HG03378 (cell line): ENCODE data around the gene TRPV2.

Experiments used
- ATAC-seq: cut with Tn5 transposase; IDR thresholded peaks from one replicate; pipeline ENCODE4 v1.9.1; 2021; ENCODE audit warnings: mild to moderate bottlenecking, moderate library complexity; ENCODE audit not compliant: unreplicated experiment

The TRPV2 gene

GRCh38 chr17:16453493-16453851, 38.1 kb downstream of the TRPV2 start:
- no peak for ATAC-seq

- no peak for ATAC-seq
These were observed 40.8 kb downstream of the TRPV2 start for GRCh38 chr17:16455997-16456741.

GRCh38 chr17:16456742-16457316, 41.5 kb downstream of the TRPV2 start:
- ATAC-seq, result no peak

DNA sequence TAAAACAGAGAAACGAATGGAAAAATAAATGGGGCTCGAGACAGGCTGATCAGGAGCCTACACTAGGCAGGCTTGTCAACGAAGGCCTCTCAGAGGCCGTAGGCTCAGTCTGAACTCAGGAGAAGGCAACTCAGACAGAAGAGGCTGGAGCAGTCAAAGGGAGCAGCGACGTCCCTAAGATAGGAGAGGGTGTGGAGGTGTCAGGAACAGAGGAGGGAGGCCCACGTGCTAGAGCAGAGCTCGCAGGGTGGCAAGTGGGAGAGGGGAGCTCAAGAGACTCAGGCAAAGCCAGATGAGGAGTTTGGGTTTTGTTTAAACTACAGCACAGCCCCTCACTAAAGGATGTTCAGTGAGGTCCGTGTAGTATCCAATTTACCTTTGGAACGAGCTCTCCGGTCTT, 43.9 kb downstream of the TRPV2 start:
- ATAC-seq, result no peak

DNA sequence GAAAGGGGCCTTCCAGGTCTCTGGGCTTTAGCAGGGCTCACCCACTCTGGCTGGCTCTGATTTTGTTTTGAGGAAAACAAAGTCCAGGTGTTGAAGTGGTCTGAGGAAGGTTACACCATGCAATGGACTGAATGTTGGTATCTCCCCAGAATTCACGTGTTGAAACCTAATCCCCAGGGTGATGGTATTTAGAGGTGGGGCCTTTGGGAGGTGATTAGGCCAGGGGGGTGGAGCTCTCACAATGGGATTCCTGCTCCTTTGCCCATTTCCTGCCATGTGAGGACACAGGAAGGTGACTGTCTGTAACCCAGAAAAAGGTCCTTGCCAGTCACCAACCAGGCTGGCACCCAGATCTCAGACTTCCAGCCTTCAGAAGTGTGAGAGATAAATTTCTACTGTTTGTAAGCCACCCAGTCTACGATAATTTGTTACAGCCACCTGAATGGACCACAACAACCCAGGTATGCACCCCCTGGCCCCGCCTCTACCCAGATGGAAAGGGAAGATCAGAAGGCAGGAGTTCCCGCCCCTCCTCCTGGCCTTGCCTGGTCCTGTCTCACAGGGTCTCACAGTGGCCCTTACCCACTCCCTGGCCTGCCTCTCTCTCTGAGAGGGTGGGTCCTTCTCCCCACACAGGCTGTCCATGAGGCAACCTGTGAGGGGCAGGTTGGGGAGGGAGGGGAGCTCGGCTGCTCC, 44.6 kb downstream of the TRPV2 start:
- ATAC-seq, result no peak

DNA sequence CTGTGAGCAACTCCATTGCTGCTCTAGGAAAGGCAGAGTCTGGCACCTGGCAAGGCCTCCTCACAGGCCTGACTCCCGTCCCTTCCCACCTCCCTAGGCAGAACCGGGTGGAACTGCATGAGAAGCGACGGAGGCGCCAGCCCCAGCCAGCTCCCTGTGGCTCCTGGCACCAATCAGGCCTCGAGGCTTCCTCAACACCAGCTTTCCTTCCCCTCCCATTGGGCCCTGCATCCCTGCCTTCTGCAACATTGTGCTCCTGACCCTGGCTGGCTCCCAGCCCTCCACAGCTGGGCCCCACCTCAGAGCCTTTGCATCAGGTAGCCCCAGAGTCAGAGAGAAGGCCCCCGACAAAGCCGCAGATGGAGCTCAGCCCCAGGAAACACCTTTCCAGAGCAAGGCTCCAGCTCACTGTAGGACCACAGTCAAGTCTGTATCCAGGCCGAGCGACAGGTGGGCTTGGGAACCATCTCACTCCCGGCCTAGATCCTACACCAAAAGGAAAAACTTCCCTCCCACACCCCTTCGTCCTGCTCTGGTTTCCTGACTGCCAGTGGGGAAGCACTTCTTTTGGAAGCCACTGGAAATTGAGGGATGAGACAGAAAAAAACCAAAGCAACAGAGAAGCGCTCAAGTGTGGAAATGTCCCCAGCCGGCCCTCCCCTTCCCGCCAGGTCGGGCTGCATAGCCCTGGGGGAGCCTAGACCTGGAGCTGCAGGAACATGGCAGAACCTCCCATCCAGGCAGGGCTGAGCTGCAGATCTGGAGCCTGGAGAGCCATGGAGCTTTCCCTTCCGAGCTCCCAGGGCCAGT, 45.6 kb downstream of the TRPV2 start:
- ATAC-seq, result no peak

GRCh38 chr17:16461606-16461866, 46.2 kb downstream of the TRPV2 start:
- no peak for ATAC-seq

DNA sequence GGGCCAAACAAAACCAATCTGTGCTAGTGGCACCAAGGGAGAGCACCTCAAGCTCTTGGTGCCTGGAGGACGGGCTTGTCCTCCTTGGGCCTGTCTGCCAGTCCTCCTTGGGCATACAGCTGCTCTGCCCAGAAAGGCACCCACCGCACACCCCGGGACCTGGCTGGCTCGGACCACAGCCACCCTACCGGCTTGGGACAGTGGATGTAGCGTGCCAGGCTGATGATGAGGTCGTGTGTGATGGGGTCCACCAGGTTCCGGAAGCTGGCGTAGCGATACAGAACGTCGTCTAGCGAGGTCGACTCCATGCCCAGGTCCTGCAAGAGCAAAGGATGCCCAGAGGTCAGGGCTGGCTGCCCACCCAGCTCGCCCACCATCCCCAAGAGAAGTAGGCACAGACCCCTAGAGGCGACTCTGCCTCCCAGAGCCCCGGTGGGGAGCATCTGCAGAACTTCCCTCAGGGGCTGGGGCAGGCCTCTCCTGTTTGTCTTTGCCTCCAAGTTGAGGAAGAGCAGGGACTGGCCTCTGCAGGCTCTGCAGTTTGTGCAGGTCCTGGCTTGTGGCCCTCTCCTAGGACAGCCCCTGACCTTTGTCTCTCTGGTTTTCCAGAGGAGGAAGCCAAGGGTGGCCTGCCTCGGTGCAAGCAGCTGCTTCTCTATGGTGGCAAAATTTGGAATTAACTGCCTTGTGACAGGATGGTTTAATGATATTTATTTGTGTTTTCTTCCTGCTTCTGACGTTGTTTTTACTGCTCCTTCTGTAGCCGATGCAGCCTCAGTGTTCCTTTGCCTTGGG, 46.9 kb downstream of the TRPV2 start:
- no peak for ATAC-seq

DNA sequence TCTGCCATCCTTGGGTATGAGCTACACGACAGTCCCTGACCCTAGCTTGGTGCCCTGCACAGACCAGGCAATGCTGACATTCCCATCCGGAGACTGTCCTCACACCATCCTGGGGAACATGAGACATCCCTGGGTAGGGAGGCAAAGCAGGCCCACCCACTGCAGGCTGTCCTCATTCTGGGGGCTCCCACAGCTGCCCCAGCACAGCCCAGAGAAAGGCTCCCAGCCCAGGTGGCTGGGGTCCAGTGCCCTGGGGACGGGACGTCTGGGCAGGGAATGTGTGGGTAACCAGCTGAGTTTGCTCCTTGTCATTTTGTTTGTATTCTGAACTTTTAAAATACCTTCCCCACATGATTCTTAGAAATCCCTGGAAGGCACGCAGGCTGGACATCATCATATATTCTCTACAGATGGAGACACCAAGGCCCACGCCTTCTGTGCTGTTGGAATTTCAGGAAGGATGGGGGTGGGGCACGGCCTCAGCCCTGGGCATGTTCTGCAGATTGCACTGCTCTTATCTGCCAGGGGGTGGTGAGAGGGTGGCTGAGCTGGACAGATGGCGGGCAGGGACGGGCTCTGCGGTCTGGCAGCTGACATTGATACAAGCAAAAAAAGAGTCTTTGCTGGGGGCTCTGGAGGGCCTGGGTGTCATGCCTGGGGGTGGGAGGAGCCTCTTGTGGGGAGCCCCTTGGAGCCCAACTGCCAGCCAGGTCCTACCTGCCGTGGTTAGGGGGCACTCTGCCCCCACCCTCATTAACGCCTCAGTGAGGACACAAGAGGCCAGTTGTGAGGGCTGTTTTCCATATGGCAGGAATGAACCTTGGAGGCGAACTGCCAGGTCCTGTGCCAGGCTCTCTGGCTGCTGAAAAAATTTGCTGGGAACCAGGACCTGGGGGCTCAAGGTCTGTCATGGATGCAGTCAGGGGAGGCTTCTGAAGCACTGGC, 48.3 kb downstream of the TRPV2 start:
- ATAC-seq, result no peak

DNA sequence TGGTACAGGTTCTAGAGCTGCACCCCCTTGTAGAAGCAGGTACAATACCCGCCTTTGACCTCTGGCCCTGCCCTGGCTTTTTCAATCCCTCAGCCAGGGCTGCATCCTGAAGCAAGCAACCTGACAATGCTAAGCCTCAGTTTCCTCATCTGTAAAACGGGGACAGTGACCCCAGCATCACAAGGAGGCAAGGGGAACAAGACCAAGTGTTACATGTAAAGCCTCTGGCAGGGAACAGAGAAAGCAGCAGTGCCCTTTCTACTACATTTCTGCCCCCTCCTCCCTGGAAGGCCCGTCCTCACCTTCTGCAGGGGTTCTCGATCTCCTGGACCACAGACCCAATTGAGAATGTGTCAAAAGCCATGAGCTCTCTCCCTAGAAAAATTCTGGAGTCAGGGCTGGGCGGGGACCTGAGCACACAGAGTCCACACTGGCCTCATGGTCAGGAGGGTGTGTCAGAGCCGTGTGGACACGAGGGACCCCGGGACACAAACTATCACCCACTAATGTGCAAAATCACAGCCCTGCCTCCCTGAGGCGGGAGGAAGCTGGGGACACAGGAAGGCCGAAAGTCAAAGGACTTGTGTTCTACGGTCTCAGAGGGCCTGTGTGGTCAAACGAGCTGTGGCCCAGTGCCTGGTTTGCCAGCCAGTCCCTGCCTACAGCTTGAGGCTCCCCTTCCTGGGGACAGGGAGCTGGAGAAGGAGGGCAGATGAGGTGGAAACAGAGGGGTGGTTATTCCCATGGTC, 49.1 kb downstream of the TRPV2 start:
- ATAC-seq, result no peak

GRCh38 chr17:16465052-16465312, 49.6 kb downstream of the TRPV2 start:
- no peak for ATAC-seq

- ATAC-seq, result no peak
These were observed 50.5 kb downstream of the TRPV2 start for GRCh38 chr17:16465861-16466338.

- ATAC-seq, result no peak
These were observed 51.0 kb downstream of the TRPV2 start for GRCh38 chr17:16466407-16466806.

GRCh38 chr17:16467044-16467443, 51.7 kb downstream of the TRPV2 start:
- ATAC-seq, result no peak

DNA sequence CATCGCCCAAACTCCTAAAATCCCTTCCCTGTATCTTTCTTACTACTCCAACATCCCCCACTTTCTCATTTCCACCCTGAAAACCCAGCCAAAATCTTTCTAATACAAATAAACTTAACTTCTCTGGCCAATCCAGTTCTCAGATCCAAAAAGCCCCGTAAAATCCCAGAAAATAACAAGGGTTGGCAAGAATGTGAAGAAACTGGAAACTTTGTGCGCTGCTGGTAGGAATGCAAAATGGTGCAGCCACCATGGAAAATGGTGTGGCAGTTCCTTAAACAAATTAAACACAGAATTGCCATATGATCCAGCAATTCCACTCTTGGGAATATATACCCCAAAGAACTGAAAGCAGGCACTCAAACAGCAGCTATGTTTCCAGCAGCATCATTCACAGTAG, 52.5 kb downstream of the TRPV2 start:
- no peak for ATAC-seq

- ATAC-seq, result no peak
These were observed 53.1 kb downstream of the TRPV2 start for GRCh38 chr17:16468428-16468992.

- no peak for ATAC-seq
These were observed 54.9 kb downstream of the TRPV2 start for GRCh38 chr17:16470265-16470664.

GRCh38 chr17:16471295-16471694, 55.9 kb downstream of the TRPV2 start:
- ATAC-seq, result no peak

GRCh38 chr17:16472539-16472938, 57.2 kb downstream of the TRPV2 start:
- ATAC-seq, result no peak
